ENCODE results near the gene TTC3. TPM values are rescaled to one million over a fixed set of nuclear protein-coding genes. Genes with fewer than 3 reads are reported as not detected.

The TTC3 gene
- total RNA-seq, 1 donor from 2014 or later = 223 TPM

GRCh38 chr21:37168666-37169065 lies 95.6 kb downstream of the TTC3 start:
- Histone ChIP-seq H3K4me1 (ENCODE audit: insufficient read depth, low read length) (no peaks in the 10 kb centered on the region), H4K20me1 (ENCODE audit: insufficient read depth, low read length) (peaks cover 31% of the 10 kb centered on the region), H3K27ac (ENCODE audit: low read depth, low read length) (no peak overlapping the region), H3K27me3 (ENCODE audit: insufficient read depth, low read length) (no peaks in the 10 kb centered on the region), H3K36me3 (ENCODE audit: insufficient read depth, low read length) (peaks cover 69% of the 10 kb centered on the region), H3K9ac (ENCODE audit: low read length) (no peak overlapping the region), H2AFZ (ENCODE audit: low read depth, low read length) (no peak overlapping the region), H3K79me2 (ENCODE audit: insufficient read depth, low read length) (peaks cover 10% of the 10 kb centered on the region), H3K4me3 (ENCODE audit: insufficient read depth, low read depth, low read length) (no peak overlapping the region), H3K4me2 (ENCODE audit: low read length) (no peak overlapping the region), H3K9me3 (ENCODE audit: insufficient read depth, low read depth, low read length) (no peaks in the 10 kb centered on the region)
- Mint-ChIP-seq H3K4me3 (ENCODE audit: unreplicated experiment) (no peak overlapping the region), H3K27ac (ENCODE audit: unreplicated experiment) (no peak overlapping the region), H3K36me3 (ENCODE audit: low read depth, unreplicated experiment) (peaks cover 11% of the 10 kb centered on the region), H3K9me3 (ENCODE audit: unreplicated experiment) (no peaks in the 10 kb centered on the region), H3K27me3 (ENCODE audit: low read depth, unreplicated experiment) (no peaks in the 10 kb centered on the region), H3K4me1 (ENCODE audit: low read depth, unreplicated experiment) (no peaks in the 10 kb centered on the region)
- FAIRE-seq (no peak), DNase-seq (ENCODE audit: low read depth) (no peak)
- TF ChIP-seq CTCF (IDR thresholded peaks at IDR 0.05; ENCODE audit: insufficient read depth, low read depth, low read length) = no peak
- no peak for TF ChIP-seq EZH2 (IDR thresholded peaks at IDR 0.05; ENCODE audit: insufficient read depth, low read length)

DNA sequence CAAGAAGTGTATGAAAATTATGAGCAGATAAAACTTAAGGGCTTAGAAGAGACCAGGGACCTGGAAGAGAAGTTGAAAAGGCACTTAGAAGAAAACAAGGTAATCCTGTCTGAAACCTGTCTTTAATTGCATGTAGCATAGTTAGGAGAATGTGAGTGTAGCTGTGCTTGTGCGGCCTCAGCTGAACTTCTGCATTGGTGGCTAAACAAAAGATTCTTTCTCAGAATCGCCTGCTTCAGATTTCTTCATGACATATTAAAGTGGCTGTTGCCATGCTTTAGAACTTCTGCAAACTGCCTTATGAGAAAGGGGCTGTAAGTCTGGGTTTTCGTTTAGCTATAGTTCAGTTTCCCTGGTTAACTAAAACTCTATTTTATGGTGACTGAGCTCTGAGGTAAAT lies 99.6 kb downstream of the TTC3 start:
- Histone ChIP-seq H3K4me1 (ENCODE audit: insufficient read depth, low read length) (no peaks in the 10 kb centered on the region), H3K4me2 (ENCODE audit: low read length) (no peak overlapping the region)
- H3K27ac Mint-ChIP-seq (ENCODE audit: unreplicated experiment) = no peak overlapping the region

More for the DNA sequence above, 99.6 kb downstream of the TTC3 start:
- no peaks in the 10 kb centered on the region for H3K4me1 Mint-ChIP-seq (ENCODE audit: low read depth, unreplicated experiment)
- no peak overlapping the region for H3K4me3 ChIP-seq (ENCODE audit: insufficient read depth, low read depth, low read length)
- H3K27ac ChIP-seq (ENCODE audit: low read depth, low read length) = no peak overlapping the region
- H3K36me3 ChIP-seq (ENCODE audit: insufficient read depth, low read length) = peaks cover 59% of the 10 kb centered on the region
- H3K9me3 Mint-ChIP-seq (ENCODE audit: unreplicated experiment) = no peaks in the 10 kb centered on the region
- no peaks in the 10 kb centered on the region for H3K27me3 ChIP-seq (ENCODE audit: insufficient read depth, low read length)
- no peak for FAIRE-seq
- no peak for DNase-seq (ENCODE audit: low read depth)
- peaks cover 25% of the 10 kb centered on the region for H3K36me3 Mint-ChIP-seq (ENCODE audit: low read depth, unreplicated experiment)
- peaks cover 41% of the 10 kb centered on the region for H4K20me1 ChIP-seq (ENCODE audit: insufficient read depth, low read length)
- no peak overlapping the region for H3K4me3 Mint-ChIP-seq (ENCODE audit: unreplicated experiment)
- peaks cover 18% of the 10 kb centered on the region for H3K79me2 ChIP-seq (ENCODE audit: insufficient read depth, low read length)
- no peaks in the 10 kb centered on the region for H3K9me3 ChIP-seq (ENCODE audit: insufficient read depth, low read depth, low read length)
- no peaks in the 10 kb centered on the region for H3K27me3 Mint-ChIP-seq (ENCODE audit: low read depth, unreplicated experiment)
- no peak overlapping the region for H2AFZ ChIP-seq (ENCODE audit: low read depth, low read length)
- no peak for TF ChIP-seq EZH2 (IDR thresholded peaks at IDR 0.05; ENCODE audit: insufficient read depth, low read length)
- no peak for TF ChIP-seq CTCF (IDR thresholded peaks at IDR 0.05; ENCODE audit: insufficient read depth, low read depth, low read length)
- no peak overlapping the region for H3K9ac ChIP-seq (ENCODE audit: low read length)
